Sigmoid colon (tissue), 7 donors: ENCODE data around the gene INSL3. TPM values are rescaled to one million over a fixed set of nuclear protein-coding genes. Genes with fewer than 3 reads are reported as not detected.

Experiments
- DNase-seq: peaks from one replicate; pipeline ENCODE4 v3.0.0-alpha.2; 2019
- H3K27ac ChIP-seq, 4 donors: fragments of 200-600 bp; sonication (generic); one replicate each; pipeline ENCODE4 v1.5.1; 2016 to 2019; ENCODE audit warnings: mild to moderate bottlenecking in 1 of 4
- H3K27me3 ChIP-seq, 3 donors: fragments of 200-600 bp; sonication (generic); one replicate each; pipeline ENCODE4 v1.5.1; 2019; ENCODE audit warnings: mild to moderate bottlenecking in 1 of 3
- H3K36me3 ChIP-seq, 4 donors: fragments of 200-600 bp; sonication (generic); one replicate each; pipeline ENCODE4 v1.5.1; 2016 to 2019
- H3K4me1 ChIP-seq, 4 donors: fragments of 200-600 bp; sonication (generic); one replicate each; pipeline ENCODE4 v1.5.1; 2017 to 2019
- H3K4me3 ChIP-seq, 4 donors: fragments of 200-600 bp; sonication (generic); one replicate each; pipeline ENCODE4 v1.5.1; 2017 to 2019; ENCODE audit warnings: mild to moderate bottlenecking in 2 of 4, moderate library complexity in 1 of 4
- H3K9me3 ChIP-seq, 4 donors: fragments of 200-600 bp in 3 of 4; sonication (generic) in 3 of 4; one replicate each; pipeline versions ENCODE4 v1.5.1 to v1.6.1; 2013 to 2019
- EP300 ChIP-seq, 4 donors: sonication (generic); formaldehyde crosslinking; IDR thresholded peaks; one replicate each; pipeline ENCODE4 v1.6.1; 2017; ENCODE audit warnings: antibody characterized with exemption in 4 of 4
- POLR2A ChIP-seq, 2 donors: fragments of 450-650 bp; IDR thresholded peaks; one replicate each; pipeline ENCODE4 v1.6.1; 2016; ENCODE audit warnings: antibody characterized with exemption in 2 of 2, mild to moderate bottlenecking in 2 of 2, moderate library complexity in 2 of 2
- POLR2AphosphoS5 ChIP-seq, 4 donors: sonication (generic); formaldehyde crosslinking; IDR thresholded peaks; one replicate each; pipeline ENCODE4 v1.6.1; 2017; ENCODE audit warnings: antibody characterized with exemption in 4 of 4
- WGBS, 2 donors: extraction: QIAGEN DNeasy Blood & Tissue Kit; methylation state at CpG; one replicate each; pipeline ENCODE4 v1.1.7; 2013; 5-methylcytosine and 5-hydroxymethylcytosine counted together
- intact Hi-C: fragments of 100-400 bp; cut with DNase I; formaldehyde crosslinking; loops from one replicate; pipeline ENCODE4 v1.15.1; 2023
- polyA plus RNA-seq, 3 donors: library from polyadenylated mRNA; stranded (reverse); fragments of 200-250 nt; gene quantifications; one replicate each; pipeline ENCODE4 v1.2.3, GENCODE V29; 2013
- total RNA-seq, 4 donors: library from RNA; depleted of rRNA; stranded (reverse); fragments of >200 nt; gene quantifications; one replicate each; pipeline ENCODE4 v1.1.0, GENCODE V29; 2016
- TF ChIP-seq, protein P1 (sequence below), 4 experiments: fragments of 450-650 bp in 3 of 4; fragments of 200-600 bp in 1 of 4; IDR thresholded peaks; one replicate each; pipeline ENCODE4 v1.5.1; 2016 to 2019; ENCODE audit warnings: antibody characterized with exemption in 4 of 4, mild to moderate bottlenecking in 3 of 4, moderate library complexity in 2 of 4
- donor health status: healthy with polysubstance abuse.
- donor health status: Bipolar disorder and iron deficiency.
- donor health status: healthy.

Gene INSL3
- total and polyA plus RNA-seq, 7 donors: 0.85 TPM; not detected in 6

DNA sequence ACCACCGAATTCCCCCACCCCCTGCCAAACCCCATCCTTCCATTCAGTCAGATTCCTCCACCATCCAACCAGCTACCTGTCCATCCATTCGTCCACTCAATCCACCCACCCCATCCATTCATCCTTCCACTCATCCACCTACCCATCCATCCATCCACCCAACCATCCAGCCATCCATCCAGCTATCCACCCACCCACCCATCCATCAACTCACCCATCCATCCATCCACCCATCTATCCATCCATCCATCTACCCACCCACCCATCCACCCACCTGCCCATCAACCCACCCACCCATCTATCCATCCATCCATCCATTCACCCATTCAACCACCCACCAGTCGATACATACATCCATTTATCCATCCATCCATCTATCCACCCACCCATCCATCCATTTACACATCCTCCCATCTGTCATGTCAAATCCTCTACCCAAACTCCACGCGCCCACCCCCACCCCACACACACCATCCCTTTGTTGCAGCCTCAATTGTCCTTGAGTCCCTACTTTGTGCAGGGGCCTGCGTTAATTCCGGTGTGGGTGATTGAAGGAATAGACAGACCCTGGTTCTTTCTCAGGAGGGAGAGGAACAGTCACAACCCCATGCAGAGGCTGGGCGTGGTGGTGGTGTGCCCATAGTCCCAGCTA is 45.1 kb upstream of the INSL3 start:
- intact Hi-C loops: no loop called here
- no peaks in the 10 kb centered on the region for H3K9me3 ChIP-seq
- H3K4me3 ChIP-seq: no peak overlapping the region
- peaks cover 7 to 19% (median 16%) of the 10 kb centered on the region in 3 donors for H3K27me3 ChIP-seq
- 86 to 90% methylated on average over 8 of the region's 8 CpGs for WGBS, 2 donors
- TF ChIP-seq POLR2A (IDR thresholded peaks at IDR 0.05): no peak
- TF ChIP-seq POLR2AphosphoS5 (IDR thresholded peaks at IDR 0.05): no peak
- TF ChIP-seq, protein P1, sequence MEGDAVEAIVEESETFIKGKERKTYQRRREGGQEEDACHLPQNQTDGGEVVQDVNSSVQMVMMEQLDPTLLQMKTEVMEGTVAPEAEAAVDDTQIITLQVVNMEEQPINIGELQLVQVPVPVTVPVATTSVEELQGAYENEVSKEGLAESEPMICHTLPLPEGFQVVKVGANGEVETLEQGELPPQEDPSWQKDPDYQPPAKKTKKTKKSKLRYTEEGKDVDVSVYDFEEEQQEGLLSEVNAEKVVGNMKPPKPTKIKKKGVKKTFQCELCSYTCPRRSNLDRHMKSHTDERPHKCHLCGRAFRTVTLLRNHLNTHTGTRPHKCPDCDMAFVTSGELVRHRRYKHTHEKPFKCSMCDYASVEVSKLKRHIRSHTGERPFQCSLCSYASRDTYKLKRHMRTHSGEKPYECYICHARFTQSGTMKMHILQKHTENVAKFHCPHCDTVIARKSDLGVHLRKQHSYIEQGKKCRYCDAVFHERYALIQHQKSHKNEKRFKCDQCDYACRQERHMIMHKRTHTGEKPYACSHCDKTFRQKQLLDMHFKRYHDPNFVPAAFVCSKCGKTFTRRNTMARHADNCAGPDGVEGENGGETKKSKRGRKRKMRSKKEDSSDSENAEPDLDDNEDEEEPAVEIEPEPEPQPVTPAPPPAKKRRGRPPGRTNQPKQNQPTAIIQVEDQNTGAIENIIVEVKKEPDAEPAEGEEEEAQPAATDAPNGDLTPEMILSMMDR (IDR thresholded peaks at IDR 0.05): no peak
- no peak for TF ChIP-seq EP300 (IDR thresholded peaks at IDR 0.05)
- H3K36me3 ChIP-seq: peaks cover 24 to 47% (median 34%) of the 10 kb centered on the region in 4 donors
- DNase-seq: no peak
- peaks cover 0 to 10% (median 7%) of the 10 kb centered on the region in 4 donors for H3K4me1 ChIP-seq
- H3K27ac ChIP-seq: no peak overlapping the region

GRCh38 chr19:17865364-17866311 is 44.3 kb upstream of the INSL3 start:
- no peak overlapping the region for H3K4me3 ChIP-seq
- TF ChIP-seq EP300 (IDR thresholded peaks at IDR 0.05) (no peak), POLR2AphosphoS5 (IDR thresholded peaks at IDR 0.05) (peak in 1 of 4 donors; percentile 50), POLR2A (IDR thresholded peaks at IDR 0.05) (no peak)
- H3K4me1 ChIP-seq: peaks cover 0 to 18% (median 15%) of the 10 kb centered on the region in 4 donors
- no peak overlapping the region for H3K27ac ChIP-seq
- no peak for DNase-seq
- intact Hi-C loops: no loop called here
- H3K36me3 ChIP-seq: peaks cover 24 to 49% (median 35%) of the 10 kb centered on the region in 4 donors
- WGBS, 2 donors: 31 to 68% methylated on average over 13 of the region's 13 CpGs
- H3K9me3 ChIP-seq: no peaks in the 10 kb centered on the region
- peaks cover 0 to 11% (median 8%) of the 10 kb centered on the region in 3 donors for H3K27me3 ChIP-seq

- intact Hi-C loops: no loop called here
- H3K36me3 ChIP-seq: peaks cover 24 to 49% (median 35%) of the 10 kb centered on the region in 4 donors
Observed at GRCh38 chr19:17863520-17864182, 42.3 kb upstream of the INSL3 start.

GRCh38 chr19:17862711-17863519 is 41.6 kb upstream of the INSL3 start:
- TF ChIP-seq, protein P1 (IDR thresholded peaks at IDR 0.05): no peak
- TF ChIP-seq EP300 (IDR thresholded peaks at IDR 0.05): no peak
- TF ChIP-seq POLR2AphosphoS5 (IDR thresholded peaks at IDR 0.05): no peak
- no peak for TF ChIP-seq POLR2A (IDR thresholded peaks at IDR 0.05)
- Histone ChIP-seq H3K4me3 (no peak overlapping the region), H3K36me3 (peaks cover 24 to 49% (median 35%) of the 10 kb centered on the region in 4 donors), H3K27ac (no peak overlapping the region), H3K27me3 (no peaks in the 10 kb centered on the region), H3K9me3 (no peaks in the 10 kb centered on the region), H3K4me1 (peaks cover 0 to 24% (median 21%) of the 10 kb centered on the region in 4 donors)
- no peak for DNase-seq
- intact Hi-C loops: no loop called here
- 67 to 83% methylated on average over 31 of the region's 31 CpGs for WGBS, 2 donors

More at GRCh38 chr19:17863520-17864182, 42.3 kb upstream of the INSL3 start:
- no peaks in the 10 kb centered on the region for H3K27me3 ChIP-seq
- WGBS, 2 donors: 63 to 83% methylated on average over 8 of the region's 8 CpGs
- TF ChIP-seq EP300 (IDR thresholded peaks at IDR 0.05) (no peak), POLR2AphosphoS5 (IDR thresholded peaks at IDR 0.05) (no peak), POLR2A (IDR thresholded peaks at IDR 0.05) (no peak)
- TF ChIP-seq, protein P1 (IDR thresholded peaks at IDR 0.05): no peak
- peaks cover 0 to 24% (median 21%) of the 10 kb centered on the region in 4 donors for H3K4me1 ChIP-seq
- no peak for DNase-seq
- no peaks in the 10 kb centered on the region for H3K9me3 ChIP-seq
- H3K27ac ChIP-seq: no peak overlapping the region
- H3K4me3 ChIP-seq: no peak overlapping the region
